K562 (cell line): ENCODE data around the gene CD52. TPM values are rescaled to one million over a fixed set of nuclear protein-coding genes. Genes with fewer than 3 reads are reported as not detected.

ENCODE experiments used
- BCLAF1 ChIP-seq, 2 experiments: fragments of 450-650 bp in 1 of 2; IDR thresholded peaks; 2 replicates each; pipeline ENCODE4 v1.6.1; 2011 to 2017; ENCODE audit warnings: low read depth in 2 of 2, antibody characterized with exemption in 1 of 2, borderline replicate concordance in 1 of 2, low read length in 1 of 2, mild to moderate bottlenecking in 1 of 2, mixed read lengths in 1 of 2; ENCODE audit not compliant: control insufficient read depth in 1 of 2
- FOXP4 ChIP-seq: sonication (generic); formaldehyde crosslinking; IDR thresholded peaks from 2 replicates; pipeline ENCODE4 v1.8.0; 2022; ENCODE audit warnings: mild to moderate bottlenecking, missing genetic modification reagents, borderline replicate concordance
- FUS ChIP-seq: fragments of 200-400 bp; formaldehyde crosslinking; optimal IDR thresholded peaks from 2 replicates; pipeline ENCODE3; 2017; ENCODE audit warnings: low read depth, low read length
- GMEB1 ChIP-seq: fragments of 250-450 bp; sonication (Bioruptor Pico); IDR thresholded peaks from 2 replicates; pipeline ENCODE4 v1.4.0; 2020; ENCODE audit warnings: mild to moderate bottlenecking
- LARP7 ChIP-seq: fragments of 450-650 bp; IDR thresholded peaks from 2 replicates; pipeline ENCODE4 v1.6.1; 2016
- MTF1 ChIP-seq: fragments of 250-450 bp; sonication (Bioruptor Pico); IDR thresholded peaks from 2 replicates; pipeline ENCODE4 v1.9.0; 2021; ENCODE audit warnings: moderate library complexity, mild to moderate bottlenecking, inconsistent platforms, borderline replicate concordance
- NRF1 ChIP-seq, 2 experiments: fragments of 450-650 bp; IDR thresholded peaks in 1 of 2; conservative IDR thresholded peaks in 1 of 2; 2 replicates each; pipeline ENCODE4 v1.6.1; 2014; ENCODE audit warnings: mild to moderate bottlenecking in 2 of 2
- PHF8 ChIP-seq: fragments of 200-600 bp; sonication (generic); IDR thresholded peaks from 2 replicates; pipeline ENCODE4 v1.6.1; 2012; ENCODE audit warnings: mixed run types, mild to moderate bottlenecking, inconsistent platforms, low read length, moderate library complexity, borderline replicate concordance
- SRSF1 ChIP-seq: fragments of 200-400 bp; formaldehyde crosslinking; IDR thresholded peaks from 2 replicates; pipeline ENCODE4 v1.6.1; 2017; ENCODE audit warnings: mild to moderate bottlenecking, low read depth, low read length, moderate library complexity
- SRSF9 ChIP-seq: fragments of 200-400 bp; formaldehyde crosslinking; IDR thresholded peaks from 2 replicates; pipeline ENCODE4 v1.6.1; 2017; ENCODE audit warnings: low read depth, low read length, borderline replicate concordance
- TEAD1 ChIP-seq, 2 experiments: fragments of 450-650 bp in 1 of 2; sonication (generic) in 1 of 2; formaldehyde crosslinking; IDR thresholded peaks; 2 replicates each; pipeline versions ENCODE4 v1.4.0 to v1.8.0; 2020 to 2022; ENCODE audit warnings: mild to moderate bottlenecking in 2 of 2, missing genetic modification reagents in 1 of 2
- WHSC1 ChIP-seq: IDR thresholded peaks from one replicate; pipeline ENCODE4 v1.6.1; 2012; ENCODE audit warnings: low read length, control low read depth, inconsistent platforms
- YY1 ChIP-seq, 3 experiments: IDR thresholded peaks; 2 replicates each; pipeline ENCODE4 v1.6.1; 2011; ENCODE audit warnings: low read length in 2 of 3, mild to moderate bottlenecking in 2 of 3, moderate library complexity in 2 of 3, borderline replicate concordance in 1 of 3, control low read depth in 1 of 3, low read depth in 1 of 3; ENCODE audit not compliant: insufficient read depth in 3 of 3, insufficient replicate concordance in 2 of 3, control insufficient read depth in 1 of 3, insufficient read length in 1 of 3; ENCODE audit errors: extremely low read depth in 1 of 3
- ZC3H8 ChIP-seq: fragments of 450-650 bp; IDR thresholded peaks from 2 replicates; pipeline ENCODE4 v1.6.1; 2017
- ZNF184 ChIP-seq: sonication (generic); formaldehyde crosslinking; IDR thresholded peaks from 2 replicates; pipeline ENCODE4 v1.5.0; 2020; ENCODE audit warnings: missing genetic modification reagents
- ZNF316 ChIP-seq: fragments of 450-650 bp; IDR thresholded peaks from 2 replicates; pipeline ENCODE4 v1.6.1; 2016
- ZNF384 ChIP-seq: IDR thresholded peaks from 2 replicates; pipeline ENCODE4 v1.6.1; 2012; ENCODE audit warnings: low read depth, low read length, improper control_type of control experiment
- ZNF780A ChIP-seq: fragments of 250-450 bp; sonication (Bioruptor Pico); IDR thresholded peaks from 2 replicates; pipeline ENCODE4 v1.5.0; 2021; ENCODE audit warnings: mild to moderate bottlenecking
- polyA plus RNA-seq, 8 experiments: library from polyadenylated mRNA; depleted of rRNA in 4 of 8; stranded (reverse) in 5 of 8; unstranded in 3 of 8; fragments of >200 nt; fragmentation: Nextera tagmentation in 2 of 8; fragmentation: Illumina TruSeq in 1 of 8; extraction: Ambion mirVana in 2 of 8; extraction: Trizol in 1 of 8; gene quantifications; 2 replicates each; pipeline versions ENCODE4 v1.2.1 to v1.2.3, GENCODE V29; 2011 to 2014; ENCODE audit warnings: inconsistent platforms in 1 of 8, missing spikeins in 1 of 8
- total RNA-seq, 7 experiments: library from RNA; depleted of rRNA in 6 of 7; stranded (reverse); fragments of >200 nt in 6 of 7; fragmentation: Illumina TruSeq in 2 of 7; extraction: Trizol in 2 of 7; gene quantifications; 2 replicates each; pipeline versions ENCODE4 v1.2.1 to v1.2.3, GENCODE V29; 2011 to 2021; ENCODE audit warnings: low replicate concordance in 1 of 7

The CD52 gene
- total and polyA plus RNA-seq, 9 of the 15 experiments (the other 6 are each of a cell fraction or from before 2014, with no cell fraction given): 34.9 to 488 (median 173) TPM

- TF ChIP-seq BCLAF1 (IDR thresholded peaks at IDR 0.05; ENCODE audit: borderline replicate concordance in 1 of 2, control insufficient read depth in 1 of 2, low read depth in 2 of 2, low read length in 1 of 2): no peak
- TF ChIP-seq GMEB1 (CRISPR knock-in tag): no peak
- peak in 1 of 2 experiments; percentile 7; a peak in 1 of 4 replicates for TF ChIP-seq NRF1 (conservative IDR thresholded peaks at IDR 0.05 in 1 of 2, IDR thresholded peaks at IDR 0.05 in 1 of 2)
- TF ChIP-seq YY1 (IDR thresholded peaks at IDR 0.05; ENCODE audit: borderline replicate concordance in 1 of 3, control insufficient read depth in 1 of 3, extremely low read depth in 1 of 3, insufficient read depth in 3 of 3, insufficient read length in 1 of 3, insufficient replicate concordance in 2 of 3, low read depth in 1 of 3, low read length in 2 of 3): no peak
- TF ChIP-seq WHSC1: no peak
- no peak for TF ChIP-seq FUS
- no peak for TF ChIP-seq ZNF780A (CRISPR knock-in tag)
- no peak for TF ChIP-seq PHF8
- TF ChIP-seq SRSF1: no peak
- no peak for TF ChIP-seq MTF1
- TF ChIP-seq ZNF184 (CRISPR knock-in tag): no peak
- TF ChIP-seq ZNF316: no peak
- no peak for TF ChIP-seq ZNF384
- TF ChIP-seq ZC3H8: no peak
- no peak for TF ChIP-seq FOXP4 (CRISPR knock-in tag)
- no peak for TF ChIP-seq TEAD1 (CRISPR knock-in tag; IDR thresholded peaks at IDR 0.05)
- TF ChIP-seq SRSF9: no peak
- no peak for TF ChIP-seq LARP7
Measured at GRCh38 chr1:26275580-26276431, 42.0 kb upstream of the CD52 start (continued).
